Liver (tissue), 3 donors: ENCODE data around the gene ECHDC3.

ENCODE experiments used
- SP1 ChIP-seq: IDR thresholded peaks from 2 replicates; pipeline ENCODE4 v1.6.1; 2018; ENCODE audit warnings: antibody characterized with exemption, mild to moderate bottlenecking
- TF ChIP-seq, protein P1 (sequence below): fragments of 150-350 bp; IDR thresholded peaks from 2 replicates; pipeline ENCODE4 v1.5.1; 2017; ENCODE audit warnings: improper control_type of control experiment, low read depth, low read length; ENCODE audit not compliant: missing input control
- TF ChIP-seq, protein P2 (sequence below): IDR thresholded peaks from 2 replicates; pipeline ENCODE4 v1.6.1; 2016; ENCODE audit warnings: antibody characterized with exemption
- TF ChIP-seq, protein P3 (sequence below): IDR thresholded peaks from 2 replicates; pipeline ENCODE4 v1.6.1; 2016; ENCODE audit warnings: antibody characterized with exemption, mild to moderate bottlenecking
- TF ChIP-seq, protein P4 (sequence below): IDR thresholded peaks from 2 replicates; pipeline ENCODE4 v1.6.1; 2016; ENCODE audit warnings: antibody characterized with exemption
- donor health status: healthy.
- donor health status: healthy.

DNA sequence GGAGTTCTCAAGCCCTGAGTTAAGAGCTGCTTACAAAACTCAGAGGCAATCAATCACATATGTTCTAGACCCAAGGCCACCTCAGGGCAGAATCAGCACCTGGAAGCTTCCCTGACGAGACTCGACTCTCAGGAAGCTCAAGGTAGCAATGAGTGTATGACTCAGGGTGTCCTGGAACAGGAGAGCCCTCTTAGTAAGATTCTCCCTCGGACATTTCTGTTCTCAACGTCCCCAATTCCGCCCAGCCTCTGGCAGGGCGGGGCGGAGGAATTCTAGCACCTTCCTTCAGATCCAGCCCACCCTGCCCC is 41.3 kb downstream of the ECHDC3 start:
- TF ChIP-seq, protein P1, sequence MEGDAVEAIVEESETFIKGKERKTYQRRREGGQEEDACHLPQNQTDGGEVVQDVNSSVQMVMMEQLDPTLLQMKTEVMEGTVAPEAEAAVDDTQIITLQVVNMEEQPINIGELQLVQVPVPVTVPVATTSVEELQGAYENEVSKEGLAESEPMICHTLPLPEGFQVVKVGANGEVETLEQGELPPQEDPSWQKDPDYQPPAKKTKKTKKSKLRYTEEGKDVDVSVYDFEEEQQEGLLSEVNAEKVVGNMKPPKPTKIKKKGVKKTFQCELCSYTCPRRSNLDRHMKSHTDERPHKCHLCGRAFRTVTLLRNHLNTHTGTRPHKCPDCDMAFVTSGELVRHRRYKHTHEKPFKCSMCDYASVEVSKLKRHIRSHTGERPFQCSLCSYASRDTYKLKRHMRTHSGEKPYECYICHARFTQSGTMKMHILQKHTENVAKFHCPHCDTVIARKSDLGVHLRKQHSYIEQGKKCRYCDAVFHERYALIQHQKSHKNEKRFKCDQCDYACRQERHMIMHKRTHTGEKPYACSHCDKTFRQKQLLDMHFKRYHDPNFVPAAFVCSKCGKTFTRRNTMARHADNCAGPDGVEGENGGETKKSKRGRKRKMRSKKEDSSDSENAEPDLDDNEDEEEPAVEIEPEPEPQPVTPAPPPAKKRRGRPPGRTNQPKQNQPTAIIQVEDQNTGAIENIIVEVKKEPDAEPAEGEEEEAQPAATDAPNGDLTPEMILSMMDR = no peak
- TF ChIP-seq SP1 = no peak
- TF ChIP-seq, protein P2, sequence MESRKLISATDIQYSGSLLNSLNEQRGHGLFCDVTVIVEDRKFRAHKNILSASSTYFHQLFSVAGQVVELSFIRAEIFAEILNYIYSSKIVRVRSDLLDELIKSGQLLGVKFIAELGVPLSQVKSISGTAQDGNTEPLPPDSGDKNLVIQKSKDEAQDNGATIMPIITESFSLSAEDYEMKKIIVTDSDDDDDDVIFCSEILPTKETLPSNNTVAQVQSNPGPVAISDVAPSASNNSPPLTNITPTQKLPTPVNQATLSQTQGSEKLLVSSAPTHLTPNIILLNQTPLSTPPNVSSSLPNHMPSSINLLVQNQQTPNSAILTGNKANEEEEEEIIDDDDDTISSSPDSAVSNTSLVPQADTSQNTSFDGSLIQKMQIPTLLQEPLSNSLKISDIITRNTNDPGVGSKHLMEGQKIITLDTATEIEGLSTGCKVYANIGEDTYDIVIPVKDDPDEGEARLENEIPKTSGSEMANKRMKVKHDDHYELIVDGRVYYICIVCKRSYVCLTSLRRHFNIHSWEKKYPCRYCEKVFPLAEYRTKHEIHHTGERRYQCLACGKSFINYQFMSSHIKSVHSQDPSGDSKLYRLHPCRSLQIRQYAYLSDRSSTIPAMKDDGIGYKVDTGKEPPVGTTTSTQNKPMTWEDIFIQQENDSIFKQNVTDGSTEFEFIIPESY = no peak
- TF ChIP-seq, protein P3, sequence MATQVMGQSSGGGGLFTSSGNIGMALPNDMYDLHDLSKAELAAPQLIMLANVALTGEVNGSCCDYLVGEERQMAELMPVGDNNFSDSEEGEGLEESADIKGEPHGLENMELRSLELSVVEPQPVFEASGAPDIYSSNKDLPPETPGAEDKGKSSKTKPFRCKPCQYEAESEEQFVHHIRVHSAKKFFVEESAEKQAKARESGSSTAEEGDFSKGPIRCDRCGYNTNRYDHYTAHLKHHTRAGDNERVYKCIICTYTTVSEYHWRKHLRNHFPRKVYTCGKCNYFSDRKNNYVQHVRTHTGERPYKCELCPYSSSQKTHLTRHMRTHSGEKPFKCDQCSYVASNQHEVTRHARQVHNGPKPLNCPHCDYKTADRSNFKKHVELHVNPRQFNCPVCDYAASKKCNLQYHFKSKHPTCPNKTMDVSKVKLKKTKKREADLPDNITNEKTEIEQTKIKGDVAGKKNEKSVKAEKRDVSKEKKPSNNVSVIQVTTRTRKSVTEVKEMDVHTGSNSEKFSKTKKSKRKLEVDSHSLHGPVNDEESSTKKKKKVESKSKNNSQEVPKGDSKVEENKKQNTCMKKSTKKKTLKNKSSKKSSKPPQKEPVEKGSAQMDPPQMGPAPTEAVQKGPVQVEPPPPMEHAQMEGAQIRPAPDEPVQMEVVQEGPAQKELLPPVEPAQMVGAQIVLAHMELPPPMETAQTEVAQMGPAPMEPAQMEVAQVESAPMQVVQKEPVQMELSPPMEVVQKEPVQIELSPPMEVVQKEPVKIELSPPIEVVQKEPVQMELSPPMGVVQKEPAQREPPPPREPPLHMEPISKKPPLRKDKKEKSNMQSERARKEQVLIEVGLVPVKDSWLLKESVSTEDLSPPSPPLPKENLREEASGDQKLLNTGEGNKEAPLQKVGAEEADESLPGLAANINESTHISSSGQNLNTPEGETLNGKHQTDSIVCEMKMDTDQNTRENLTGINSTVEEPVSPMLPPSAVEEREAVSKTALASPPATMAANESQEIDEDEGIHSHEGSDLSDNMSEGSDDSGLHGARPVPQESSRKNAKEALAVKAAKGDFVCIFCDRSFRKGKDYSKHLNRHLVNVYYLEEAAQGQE = no peak
- TF ChIP-seq, protein P4, sequence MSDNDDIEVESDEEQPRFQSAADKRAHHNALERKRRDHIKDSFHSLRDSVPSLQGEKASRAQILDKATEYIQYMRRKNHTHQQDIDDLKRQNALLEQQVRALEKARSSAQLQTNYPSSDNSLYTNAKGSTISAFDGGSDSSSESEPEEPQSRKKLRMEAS = no peak
